GM23248 (cell line): ENCODE data around the gene PDE3B.

ENCODE experiments used
- EZH2 ChIP-seq: fragments of 200-600 bp; sonication (generic); IDR thresholded peaks from 2 replicates; pipeline ENCODE4 v1.6.1; 2018; ENCODE audit warnings: antibody characterized with exemption, mild to moderate bottlenecking; ENCODE audit not compliant: insufficient read depth, poor library complexity, severe bottlenecking
- EZH2phosphoT487 ChIP-seq: fragments of 200-600 bp; sonication (generic); IDR thresholded peaks from 2 replicates; pipeline ENCODE4 v1.6.1; 2018; ENCODE audit warnings: antibody characterized with exemption, moderate library complexity, mild to moderate bottlenecking, low read depth; ENCODE audit not compliant: insufficient read depth

DNA sequence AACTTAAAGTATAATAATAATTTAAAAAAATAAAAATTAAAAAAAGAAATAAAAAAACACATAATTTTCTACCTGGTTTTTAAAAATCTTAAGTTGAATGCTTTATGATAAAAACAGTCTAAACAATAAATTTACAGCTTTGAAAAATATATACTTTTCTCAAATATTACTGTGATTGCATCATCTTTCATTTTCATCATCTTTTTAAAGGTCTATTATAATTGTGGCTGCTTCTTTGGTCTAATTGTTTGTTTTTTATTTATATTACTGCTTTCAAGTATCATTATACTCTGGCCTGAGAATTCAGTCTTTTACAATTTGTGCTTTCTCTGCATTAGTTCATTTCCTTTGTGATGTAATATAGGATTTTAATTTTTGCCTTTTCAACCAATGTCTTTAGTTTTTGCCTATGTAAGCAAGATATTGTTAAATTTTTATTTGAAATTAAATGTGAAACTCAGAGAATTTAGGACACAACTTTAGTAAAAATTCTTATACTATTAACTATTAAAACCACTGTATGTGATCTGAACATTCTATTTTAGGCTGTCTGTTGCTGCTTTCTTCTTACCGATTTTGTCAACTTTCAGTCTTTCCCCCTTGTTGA is 241.2 kb downstream of the PDE3B start:
- TF ChIP-seq EZH2, result no peak
- no peak for TF ChIP-seq EZH2phosphoT487
